Liver (tissue), 9 donors: Measurements from ENCODE around the gene PPP3CA. TPM values are rescaled to one million over a fixed set of nuclear protein-coding genes. Genes with fewer than 3 reads are reported as not detected.

Experiments used
- DNase-seq: peaks from one replicate; pipeline ENCODE4 v3.0.0-alpha.2; 2017; ENCODE audit warnings: low spot score
- H3K27ac ChIP-seq, 2 donors: one replicate each; pipeline ENCODE4 v1.7.0; 2013; ENCODE audit warnings: inconsistent platforms in 2 of 2, low read length in 2 of 2, control low read depth in 1 of 2, low read depth in 1 of 2, mild to moderate bottlenecking in 1 of 2
- H3K27me3 ChIP-seq, 4 donors: one replicate each; pipeline versions ENCODE4 v1.6.1 to v1.7.0; 2013; ENCODE audit warnings: low read length in 3 of 4, inconsistent platforms in 1 of 4, mild to moderate bottlenecking in 1 of 4, moderate library complexity in 1 of 4; ENCODE audit not compliant: control insufficient read depth in 4 of 4, insufficient read depth in 4 of 4
- H3K36me3 ChIP-seq, 4 donors: one replicate each; pipeline versions ENCODE4 v1.6.1 to v1.7.0; 2013; ENCODE audit warnings: low read length in 3 of 4, mild to moderate bottlenecking in 3 of 4, low read depth in 1 of 4, moderate library complexity in 1 of 4; ENCODE audit not compliant: control insufficient read depth in 4 of 4, insufficient read depth in 3 of 4
- H3K4me1 ChIP-seq, 4 donors: one replicate each; pipeline versions ENCODE4 v1.6.1 to v1.7.0; 2013; ENCODE audit warnings: low read length in 3 of 4, mild to moderate bottlenecking in 3 of 4, moderate library complexity in 1 of 4; ENCODE audit not compliant: control insufficient read depth in 4 of 4, insufficient read depth in 4 of 4
- H3K4me3 ChIP-seq, 3 donors: one replicate each; pipeline versions ENCODE4 v1.6.1 to v1.7.0; 2013; ENCODE audit warnings: low read length in 3 of 3, control low read depth in 1 of 3, low read depth in 1 of 3, mild to moderate bottlenecking in 1 of 3
- H3K9ac ChIP-seq, 2 donors: one replicate each; pipeline ENCODE4 v1.7.0; 2013; ENCODE audit warnings: low read length in 2 of 2, mild to moderate bottlenecking in 2 of 2, moderate library complexity in 2 of 2, control low read depth in 1 of 2, low read depth in 1 of 2
- H3K9me3 ChIP-seq, 4 donors: one replicate each; pipeline versions ENCODE4 v1.6.1 to v1.7.0; 2013; ENCODE audit warnings: low read length in 3 of 4; ENCODE audit not compliant: control insufficient read depth in 4 of 4
- FOXA1 ChIP-seq: IDR thresholded peaks from 2 replicates; pipeline ENCODE4 v1.6.1; 2016; ENCODE audit warnings: antibody characterized with exemption
- FOXA2 ChIP-seq: IDR thresholded peaks from 2 replicates; pipeline ENCODE4 v1.6.1; 2016; ENCODE audit warnings: antibody characterized with exemption
- HNF4G ChIP-seq: IDR thresholded peaks from 2 replicates; pipeline ENCODE4 v1.6.1; 2016; ENCODE audit warnings: antibody characterized with exemption
- JUND ChIP-seq, 2 donors: IDR thresholded peaks; 2 replicates each; pipeline ENCODE4 v1.6.1; 2016; ENCODE audit warnings: antibody characterized with exemption in 2 of 2
- NR2F2 ChIP-seq: IDR thresholded peaks from 2 replicates; pipeline ENCODE4 v1.6.1; 2016; ENCODE audit warnings: antibody characterized with exemption
- RAD21 ChIP-seq, 2 donors: IDR thresholded peaks; 2 replicates each; pipeline ENCODE4 v1.6.1; 2016; ENCODE audit warnings: antibody characterized with exemption in 2 of 2, mild to moderate bottlenecking in 2 of 2
- RXRA ChIP-seq, 2 donors: IDR thresholded peaks; 2 replicates each; pipeline ENCODE4 v1.6.1; 2017 to 2018; ENCODE audit warnings: antibody characterized with exemption in 2 of 2, mild to moderate bottlenecking in 1 of 2
- SP1 ChIP-seq: IDR thresholded peaks from 2 replicates; pipeline ENCODE4 v1.6.1; 2018; ENCODE audit warnings: antibody characterized with exemption, mild to moderate bottlenecking
- TAF1 ChIP-seq: conservative IDR thresholded peaks from 2 replicates; pipeline ENCODE4 v1.6.1; 2016; ENCODE audit warnings: antibody characterized with exemption, mild to moderate bottlenecking
- YY1 ChIP-seq: IDR thresholded peaks from 2 replicates; pipeline ENCODE4 v1.6.1; 2016; ENCODE audit warnings: antibody characterized with exemption, mild to moderate bottlenecking
- WGBS: extraction: QIAGEN DNeasy Blood & Tissue Kit; methylation state at CpG from one replicate; pipeline ENCODE4 v1.1.7; 2013; 5-methylcytosine and 5-hydroxymethylcytosine counted together
- polyA plus RNA-seq, 2 donors: library from polyadenylated mRNA; stranded (reverse) in 1 of 2; unstranded in 1 of 2; fragments of 200-250 nt in 1 of 2; fragments of >200 nt in 1 of 2; fragmentation: Nextera tagmentation in 1 of 2; extraction: Ambion mirVana in 1 of 2; gene quantifications; one replicate each; pipeline versions ENCODE4 v1.2.1 to v1.2.3, GENCODE V29; 2013 to 2015
- total RNA-seq, 2 donors: library from RNA; depleted of rRNA; stranded (reverse); fragments of >200 nt; gene quantifications; one replicate each; pipeline ENCODE4 v1.2.3, GENCODE V29; 2014
- TF ChIP-seq, protein P1 (sequence below): fragments of 150-350 bp; IDR thresholded peaks from 2 replicates; pipeline ENCODE4 v1.5.1; 2017; ENCODE audit warnings: improper control_type of control experiment, low read depth, low read length; ENCODE audit not compliant: missing input control
- TF ChIP-seq, protein P2 (sequence below): IDR thresholded peaks from 2 replicates; pipeline ENCODE4 v1.6.1; 2016; ENCODE audit warnings: antibody characterized with exemption
- TF ChIP-seq, protein P3 (sequence below): IDR thresholded peaks from 2 replicates; pipeline ENCODE4 v1.6.1; 2016; ENCODE audit warnings: antibody characterized with exemption
- TF ChIP-seq, protein P4 (sequence below): IDR thresholded peaks from 2 replicates; pipeline ENCODE4 v1.6.1; 2016; ENCODE audit warnings: antibody characterized with exemption
- donor health status: healthy.
- donor health status: healthy.
- donor health status: healthy.
- donor health status: healthy.
- donor health status: healthy.

Gene PPP3CA
- total and polyA plus RNA-seq, 4 donors = 3.6 to 18.2 (median 14.2) TPM

DNA sequence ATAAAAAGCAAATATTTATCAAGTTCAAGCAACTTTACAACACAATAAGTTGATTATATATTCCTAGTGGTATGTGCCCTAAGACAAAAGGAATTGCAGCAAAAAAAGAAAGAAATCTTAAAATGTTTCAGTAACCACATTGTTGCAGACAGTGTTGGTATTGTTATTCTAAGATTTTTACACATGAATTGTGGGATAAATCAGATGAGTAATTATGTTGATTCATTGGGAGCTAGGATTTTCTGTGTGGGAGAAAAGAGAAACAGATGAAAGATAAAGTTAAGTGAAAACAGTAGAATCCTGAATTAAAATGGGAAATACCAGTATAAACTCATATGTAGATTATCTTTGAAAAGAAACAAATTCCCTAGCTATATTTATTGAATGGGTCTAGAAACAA, 362.4 kb downstream of the PPP3CA start:
- Histone ChIP-seq H3K4me3 (no peak overlapping the region), H3K27me3 (no peaks in the 10 kb centered on the region), H3K4me1 (peaks cover 0 to 11% (median 7%) of the 10 kb centered on the region in 4 donors), H3K36me3 (no peaks in the 10 kb centered on the region), H3K27ac (no peak overlapping the region), H3K9me3 (no peaks in the 10 kb centered on the region), H3K9ac (no peak overlapping the region)
- TF ChIP-seq, protein P1, sequence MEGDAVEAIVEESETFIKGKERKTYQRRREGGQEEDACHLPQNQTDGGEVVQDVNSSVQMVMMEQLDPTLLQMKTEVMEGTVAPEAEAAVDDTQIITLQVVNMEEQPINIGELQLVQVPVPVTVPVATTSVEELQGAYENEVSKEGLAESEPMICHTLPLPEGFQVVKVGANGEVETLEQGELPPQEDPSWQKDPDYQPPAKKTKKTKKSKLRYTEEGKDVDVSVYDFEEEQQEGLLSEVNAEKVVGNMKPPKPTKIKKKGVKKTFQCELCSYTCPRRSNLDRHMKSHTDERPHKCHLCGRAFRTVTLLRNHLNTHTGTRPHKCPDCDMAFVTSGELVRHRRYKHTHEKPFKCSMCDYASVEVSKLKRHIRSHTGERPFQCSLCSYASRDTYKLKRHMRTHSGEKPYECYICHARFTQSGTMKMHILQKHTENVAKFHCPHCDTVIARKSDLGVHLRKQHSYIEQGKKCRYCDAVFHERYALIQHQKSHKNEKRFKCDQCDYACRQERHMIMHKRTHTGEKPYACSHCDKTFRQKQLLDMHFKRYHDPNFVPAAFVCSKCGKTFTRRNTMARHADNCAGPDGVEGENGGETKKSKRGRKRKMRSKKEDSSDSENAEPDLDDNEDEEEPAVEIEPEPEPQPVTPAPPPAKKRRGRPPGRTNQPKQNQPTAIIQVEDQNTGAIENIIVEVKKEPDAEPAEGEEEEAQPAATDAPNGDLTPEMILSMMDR = no peak
- TF ChIP-seq FOXA1 = no peak
- TF ChIP-seq FOXA2 = no peak
- TF ChIP-seq, protein P2, sequence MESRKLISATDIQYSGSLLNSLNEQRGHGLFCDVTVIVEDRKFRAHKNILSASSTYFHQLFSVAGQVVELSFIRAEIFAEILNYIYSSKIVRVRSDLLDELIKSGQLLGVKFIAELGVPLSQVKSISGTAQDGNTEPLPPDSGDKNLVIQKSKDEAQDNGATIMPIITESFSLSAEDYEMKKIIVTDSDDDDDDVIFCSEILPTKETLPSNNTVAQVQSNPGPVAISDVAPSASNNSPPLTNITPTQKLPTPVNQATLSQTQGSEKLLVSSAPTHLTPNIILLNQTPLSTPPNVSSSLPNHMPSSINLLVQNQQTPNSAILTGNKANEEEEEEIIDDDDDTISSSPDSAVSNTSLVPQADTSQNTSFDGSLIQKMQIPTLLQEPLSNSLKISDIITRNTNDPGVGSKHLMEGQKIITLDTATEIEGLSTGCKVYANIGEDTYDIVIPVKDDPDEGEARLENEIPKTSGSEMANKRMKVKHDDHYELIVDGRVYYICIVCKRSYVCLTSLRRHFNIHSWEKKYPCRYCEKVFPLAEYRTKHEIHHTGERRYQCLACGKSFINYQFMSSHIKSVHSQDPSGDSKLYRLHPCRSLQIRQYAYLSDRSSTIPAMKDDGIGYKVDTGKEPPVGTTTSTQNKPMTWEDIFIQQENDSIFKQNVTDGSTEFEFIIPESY = no peak
- no peak for DNase-seq

DNA sequence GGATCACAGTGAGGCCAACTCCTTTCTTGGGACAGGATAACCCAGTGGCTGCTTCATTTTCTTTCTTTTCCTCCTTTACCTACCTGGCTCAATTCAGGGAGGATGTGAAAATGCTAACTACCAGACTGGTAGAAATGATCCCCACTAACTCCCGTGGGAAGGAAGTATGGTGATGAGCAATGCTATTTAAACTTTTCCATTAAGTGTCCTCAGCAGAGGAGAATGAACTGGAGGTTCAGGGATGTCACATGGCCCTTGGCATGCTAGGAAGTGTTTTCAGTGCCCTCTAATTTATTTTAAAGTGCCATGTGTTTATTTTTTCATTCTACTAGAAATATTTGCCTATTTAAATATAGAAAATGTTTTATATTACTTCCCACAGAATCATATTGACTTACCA, 363.9 kb downstream of the PPP3CA start:
- Histone ChIP-seq H3K9ac (no peak overlapping the region), H3K27ac (no peak overlapping the region), H3K27me3 (no peaks in the 10 kb centered on the region), H3K4me3 (no peak overlapping the region), H3K9me3 (no peaks in the 10 kb centered on the region), H3K36me3 (no peaks in the 10 kb centered on the region), H3K4me1 (peaks cover 0 to 13% (median 7%) of the 10 kb centered on the region in 4 donors)
- no peak for DNase-seq
- no peak for TF ChIP-seq JUND (IDR thresholded peaks at IDR 0.05)
- TF ChIP-seq RAD21 (IDR thresholded peaks at IDR 0.05) = no peak
- TF ChIP-seq RXRA (IDR thresholded peaks at IDR 0.05) = no peak
- TF ChIP-seq, protein P3, sequence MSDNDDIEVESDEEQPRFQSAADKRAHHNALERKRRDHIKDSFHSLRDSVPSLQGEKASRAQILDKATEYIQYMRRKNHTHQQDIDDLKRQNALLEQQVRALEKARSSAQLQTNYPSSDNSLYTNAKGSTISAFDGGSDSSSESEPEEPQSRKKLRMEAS = no peak
- TF ChIP-seq HNF4G = no peak
- TF ChIP-seq, protein P2 = no peak
- no peak for TF ChIP-seq NR2F2
- no peak for TF ChIP-seq SP1
- no peak for TF ChIP-seq FOXA1
- TF ChIP-seq, protein P1 = no peak
- TF ChIP-seq TAF1 = no peak
- TF ChIP-seq YY1 = no peak
- TF ChIP-seq, protein P4, sequence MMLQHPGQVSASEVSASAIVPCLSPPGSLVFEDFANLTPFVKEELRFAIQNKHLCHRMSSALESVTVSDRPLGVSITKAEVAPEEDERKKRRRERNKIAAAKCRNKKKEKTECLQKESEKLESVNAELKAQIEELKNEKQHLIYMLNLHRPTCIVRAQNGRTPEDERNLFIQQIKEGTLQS = no peak
- 62% methylated on average over 1 of the region's 1 CpG for whole genome bisulfite sequencing
